ENCODE data around the gene KCTD16. TPM values are rescaled to one million over a fixed set of nuclear protein-coding genes. Genes with fewer than 3 reads are reported as not detected.

KCTD16 gene
- total and polyA plus RNA-seq, 5 donors = 0.07 to 1.1 (median 0.44) TPM

- intact Hi-C loops (cut with DNase I) = no loop called here
These were observed 313.6 kb downstream of the KCTD16 start for GRCh38 chr5:144484124-144484897.

GRCh38 chr5:144485540-144485939 lies 314.9 kb downstream of the KCTD16 start:
- DNase-seq (no peak), ATAC-seq (no peak)
- 89% methylated on average over 2 of the region's 2 CpGs for WGBS
- Histone ChIP-seq H3K4me1 (ENCODE audit: control insufficient read depth, insufficient read depth, low read length) (no peaks in the 10 kb centered on the region), H3K9me3 (ENCODE audit: control insufficient read depth, low read length) (no peaks in the 10 kb centered on the region), H3K27ac (ENCODE audit: low read length) (no peak overlapping the region), H3K4me3 (ENCODE audit: low read length) (no peak overlapping the region), H3K27me3 (ENCODE audit: control insufficient read depth, insufficient read depth) (no peaks in the 10 kb centered on the region)
- intact Hi-C loops (cut with DNase I) = no loop called here

More at GRCh38 chr5:144484124-144484897, 313.6 kb downstream of the KCTD16 start:
- 78% methylated on average over 9 of the region's 9 CpGs for whole genome bisulfite sequencing
- no peaks in the 10 kb centered on the region for H3K4me1 ChIP-seq (ENCODE audit: control insufficient read depth, insufficient read depth, low read length)
- ATAC-seq (no peak), DNase-seq (no peak)
- no peak overlapping the region for H3K27ac ChIP-seq (ENCODE audit: low read length)
- H3K9me3 ChIP-seq (ENCODE audit: control insufficient read depth, low read length) = no peaks in the 10 kb centered on the region
- H3K27me3 ChIP-seq (ENCODE audit: control insufficient read depth, insufficient read depth) = no peaks in the 10 kb centered on the region
- H3K4me3 ChIP-seq (ENCODE audit: low read length) = no peak overlapping the region

- H3K4me1 ChIP-seq (ENCODE audit: control insufficient read depth, insufficient read depth, low read length) = no peaks in the 10 kb centered on the region
- intact Hi-C loops (cut with DNase I) = no loop called here
- H3K27ac ChIP-seq (ENCODE audit: low read length) = no peak overlapping the region
- no peak for DNase-seq
- no peaks in the 10 kb centered on the region for H3K9me3 ChIP-seq (ENCODE audit: control insufficient read depth, low read length)
- no peak for ATAC-seq
- 52% methylated on average over 1 of the region's 1 CpG for WGBS
- no peaks in the 10 kb centered on the region for H3K27me3 ChIP-seq (ENCODE audit: control insufficient read depth, insufficient read depth)
- H3K4me3 ChIP-seq (ENCODE audit: low read length) = no peak overlapping the region
These were observed 316.5 kb downstream of the KCTD16 start for GRCh38 chr5:144487207-144487606.

- no peaks in the 10 kb centered on the region for H3K27me3 ChIP-seq (ENCODE audit: control insufficient read depth, insufficient read depth)
- no peak for ATAC-seq
- no peak overlapping the region for H3K27ac ChIP-seq (ENCODE audit: low read length)
- H3K4me1 ChIP-seq (ENCODE audit: control insufficient read depth, insufficient read depth, low read length) = no peaks in the 10 kb centered on the region
- DNase-seq = no peak
- intact Hi-C loops (cut with DNase I) = no loop called here
- no peaks in the 10 kb centered on the region for H3K9me3 ChIP-seq (ENCODE audit: control insufficient read depth, low read length)
- no peak overlapping the region for H3K4me3 ChIP-seq (ENCODE audit: low read length)
These were observed 317.1 kb downstream of the KCTD16 start for GRCh38 chr5:144487761-144488160.

GRCh38 chr5:144503123-144503522 lies 332.4 kb downstream of the KCTD16 start:
- Histone ChIP-seq H3K9me3 (ENCODE audit: control insufficient read depth, low read length) (no peaks in the 10 kb centered on the region), H3K4me1 (ENCODE audit: control insufficient read depth, insufficient read depth, low read length) (no peaks in the 10 kb centered on the region), H3K27ac (ENCODE audit: low read length) (no peak overlapping the region), H3K4me3 (ENCODE audit: low read length) (no peak overlapping the region), H3K27me3 (ENCODE audit: control insufficient read depth, insufficient read depth) (no peaks in the 10 kb centered on the region)
- 69% methylated on average over 2 of the region's 2 CpGs for WGBS
- ATAC-seq = no peak
- DNase-seq = no peak
- intact Hi-C loops (cut with DNase I) = no loop called here

- DNase-seq = no peak
- no peak for ATAC-seq
- Histone ChIP-seq H3K27ac (ENCODE audit: low read length) (no peak overlapping the region), H3K9me3 (ENCODE audit: control insufficient read depth, low read length) (peaks cover 2% of the 10 kb centered on the region), H3K27me3 (ENCODE audit: control insufficient read depth, insufficient read depth) (no peaks in the 10 kb centered on the region), H3K4me1 (ENCODE audit: control insufficient read depth, insufficient read depth, low read length) (no peaks in the 10 kb centered on the region), H3K4me3 (ENCODE audit: low read length) (no peak overlapping the region)
- 32% methylated on average over 5 of the region's 5 CpGs for WGBS
- intact Hi-C loops (cut with DNase I) = no loop called here
These were observed 334.4 kb downstream of the KCTD16 start for GRCh38 chr5:144504929-144505577.

- no peaks in the 10 kb centered on the region for H3K4me1 ChIP-seq (ENCODE audit: control insufficient read depth, insufficient read depth, low read length)
- H3K27me3 ChIP-seq (ENCODE audit: control insufficient read depth, insufficient read depth) = no peaks in the 10 kb centered on the region
- H3K9me3 ChIP-seq (ENCODE audit: control insufficient read depth, low read length) = peaks cover 2% of the 10 kb centered on the region
- WGBS = 45% methylated on average over 10 of the region's 10 CpGs
- ATAC-seq (no peak), DNase-seq (no peak)
- H3K27ac ChIP-seq (ENCODE audit: low read length) = no peak overlapping the region
- H3K4me3 ChIP-seq (ENCODE audit: low read length) = no peak overlapping the region
- intact Hi-C loops (cut with DNase I) = no loop called here
These were observed 340.3 kb downstream of the KCTD16 start for GRCh38 chr5:144510845-144511579.

- Histone ChIP-seq H3K27ac (ENCODE audit: low read length) (no peak overlapping the region), H3K4me3 (ENCODE audit: low read length) (no peak overlapping the region), H3K4me1 (ENCODE audit: control insufficient read depth, insufficient read depth, low read length) (no peaks in the 10 kb centered on the region), H3K9me3 (ENCODE audit: control insufficient read depth, low read length) (peaks cover 2% of the 10 kb centered on the region), H3K27me3 (ENCODE audit: control insufficient read depth, insufficient read depth) (no peaks in the 10 kb centered on the region)
- WGBS = 48% methylated on average over 4 of the region's 4 CpGs
- ATAC-seq (no peak), DNase-seq (no peak)
- intact Hi-C loops (cut with DNase I) = no loop called here
These were observed 341.0 kb downstream of the KCTD16 start for GRCh38 chr5:144511580-144512072.

GRCh38 chr5:144522698-144523097 lies 352.0 kb downstream of the KCTD16 start:
- intact Hi-C loops (cut with DNase I) = no loop called here
- ATAC-seq = no peak
- Histone ChIP-seq H3K27ac (ENCODE audit: low read length) (no peak overlapping the region), H3K9me3 (ENCODE audit: control insufficient read depth, low read length) (no peaks in the 10 kb centered on the region), H3K4me3 (ENCODE audit: low read length) (no peak overlapping the region), H3K4me1 (ENCODE audit: control insufficient read depth, insufficient read depth, low read length) (no peaks in the 10 kb centered on the region), H3K27me3 (ENCODE audit: control insufficient read depth, insufficient read depth) (no peaks in the 10 kb centered on the region)
- 73% methylated on average over 1 of the region's 1 CpG for WGBS
- DNase-seq = no peak

GRCh38 chr5:144525000-144525399 lies 354.3 kb downstream of the KCTD16 start:
- DNase-seq (no peak), ATAC-seq (no peak)
- Histone ChIP-seq H3K9me3 (ENCODE audit: control insufficient read depth, low read length) (no peaks in the 10 kb centered on the region), H3K4me3 (ENCODE audit: low read length) (no peak overlapping the region), H3K4me1 (ENCODE audit: control insufficient read depth, insufficient read depth, low read length) (no peaks in the 10 kb centered on the region), H3K27me3 (ENCODE audit: control insufficient read depth, insufficient read depth) (no peaks in the 10 kb centered on the region), H3K27ac (ENCODE audit: low read length) (no peak overlapping the region)
- intact Hi-C loops (cut with DNase I) = no loop called here
- WGBS = 58% methylated on average over 1 of the region's 1 CpG

GRCh38 chr5:144531188-144531587 lies 360.5 kb downstream of the KCTD16 start:
- intact Hi-C loops (cut with DNase I) = no loop called here
- Histone ChIP-seq H3K27ac (ENCODE audit: low read length) (no peak overlapping the region), H3K27me3 (ENCODE audit: control insufficient read depth, insufficient read depth) (no peaks in the 10 kb centered on the region), H3K9me3 (ENCODE audit: control insufficient read depth, low read length) (no peaks in the 10 kb centered on the region), H3K4me3 (ENCODE audit: low read length) (no peak overlapping the region), H3K4me1 (ENCODE audit: control insufficient read depth, insufficient read depth, low read length) (no peaks in the 10 kb centered on the region)
- 91% methylated on average over 1 of the region's 1 CpG for WGBS
- ATAC-seq = no peak
- no peak for DNase-seq

Data from right cardiac atrium (tissue), 5 donors.